Esophagus (tissue), 2 donors: Measurements from ENCODE around the gene CADM4. TPM values are rescaled to one million over a fixed set of nuclear protein-coding genes. Genes with fewer than 3 reads are reported as not detected.
"Not testable (repeated sequence)": the region's sequence is repeated elsewhere in the genome, so short reads cannot be mapped to it uniquely, and the experiment has no call there.

ENCODE experiments used
- H3K27ac ChIP-seq, 2 donors: one replicate each; pipeline ENCODE4 v1.5.1; 2013; ENCODE audit warnings: low read depth in 2 of 2, mild to moderate bottlenecking in 2 of 2, inconsistent platforms in 1 of 2, low read length in 1 of 2, moderate library complexity in 1 of 2
- H3K27me3 ChIP-seq, 2 donors: one replicate each; pipeline ENCODE4 v1.6.1; 2013; ENCODE audit warnings: low read length in 2 of 2, control low read depth in 1 of 2, mild to moderate bottlenecking in 1 of 2; ENCODE audit not compliant: insufficient read depth in 2 of 2, control insufficient read depth in 1 of 2
- H3K36me3 ChIP-seq, 2 donors: one replicate each; pipeline ENCODE4 v1.6.1; 2013; ENCODE audit warnings: low read length in 1 of 2; ENCODE audit not compliant: control insufficient read depth in 2 of 2, insufficient read depth in 2 of 2
- H3K4me1 ChIP-seq, 2 donors: one replicate each; pipeline ENCODE4 v1.6.1; 2013; ENCODE audit warnings: low read length in 1 of 2; ENCODE audit not compliant: control insufficient read depth in 2 of 2, insufficient read depth in 2 of 2
- H3K4me3 ChIP-seq, 2 donors: one replicate each; pipeline ENCODE4 v1.5.1; 2013; ENCODE audit warnings: low read length in 2 of 2, mild to moderate bottlenecking in 2 of 2, low read depth in 1 of 2, moderate library complexity in 1 of 2
- H3K9me3 ChIP-seq, 2 donors: one replicate each; pipeline ENCODE4 v1.6.1; 2013; ENCODE audit warnings: mild to moderate bottlenecking in 2 of 2, low read depth in 1 of 2, low read length in 1 of 2, moderate library complexity in 1 of 2; ENCODE audit not compliant: control insufficient read depth in 2 of 2, insufficient read depth in 1 of 2
- WGBS, 2 donors: extraction: QIAGEN DNeasy Blood & Tissue Kit; methylation state at CpG; one replicate each; pipeline ENCODE4 v1.1.7; 2013; 5-methylcytosine and 5-hydroxymethylcytosine counted together
- polyA plus RNA-seq, 2 donors: library from polyadenylated mRNA; stranded (reverse); fragments of 200-250 nt; gene quantifications; one replicate each; pipeline ENCODE4 v1.2.3, GENCODE V29; 2013
- donor health status: healthy with polysubstance abuse.
- donor health status: Bipolar disorder and iron deficiency.

The CADM4 gene
- polyA plus RNA-seq, 2 donors, result 9.7 to 21.7 TPM

- no peaks in the 10 kb centered on the region for H3K4me1 ChIP-seq
- peak overlapping the region; percentile 9 to 40 for H3K27ac ChIP-seq
- peaks cover 2 to 7% of the 10 kb centered on the region in 2 donors for H3K36me3 ChIP-seq
- WGBS, 2 donors, result 73 to 79% methylated on average over 7 of the region's 7 CpGs
- H3K9me3 ChIP-seq, result no peaks in the 10 kb centered on the region
- no peaks in the 10 kb centered on the region for H3K27me3 ChIP-seq
- H3K4me3 ChIP-seq, result no peak overlapping the region
These were observed 33.6 kb downstream of the CADM4 start for GRCh38 chr19:43605875-43606568.

DNA sequence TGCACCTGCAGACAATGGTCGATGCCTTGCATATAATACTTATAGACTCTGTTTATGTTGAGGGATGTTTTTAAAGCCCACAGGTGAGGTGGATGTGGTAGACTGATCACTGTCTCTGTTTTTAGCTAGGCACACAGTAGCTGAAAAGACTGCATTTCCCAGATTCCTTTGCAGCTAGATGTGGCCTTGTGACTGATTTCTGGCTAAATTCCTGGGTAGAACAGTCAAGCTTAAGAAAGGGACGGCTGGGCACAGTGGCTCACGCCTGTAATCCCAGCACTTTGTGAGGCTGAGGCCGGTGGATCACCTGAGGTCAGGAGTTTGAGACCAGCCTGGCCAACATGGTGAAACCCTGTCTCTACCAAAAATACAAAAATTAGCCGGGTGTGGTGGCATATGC, 39.3 kb downstream of the CADM4 start:
- 70 to 71% methylated on average over 5 of the region's 5 CpGs for WGBS, 2 donors
- H3K27ac ChIP-seq, result not testable (repeated sequence)

GRCh38 chr19:43599635-43600295, 39.9 kb downstream of the CADM4 start:
- no peaks in the 10 kb centered on the region for H3K9me3 ChIP-seq
- H3K4me1 ChIP-seq, result peaks cover 7 to 8% of the 10 kb centered on the region in 2 donors
- H3K4me3 ChIP-seq, result no peak overlapping the region
- WGBS, 2 donors, result 60 to 74% methylated on average over 4 of the region's 4 CpGs
- H3K27ac ChIP-seq, result no peak overlapping the region
- H3K36me3 ChIP-seq, result peaks cover 10% of the 10 kb centered on the region in 2 donors
- no peaks in the 10 kb centered on the region for H3K27me3 ChIP-seq

More for the DNA sequence above, 39.3 kb downstream of the CADM4 start:
- H3K4me1 ChIP-seq, H3K9me3 ChIP-seq, H3K27me3 ChIP-seq, H3K4me3 ChIP-seq: not testable (repeated sequence)
- peaks cover 10 to 12% of the 10 kb centered on the region in 2 donors for H3K36me3 ChIP-seq

DNA sequence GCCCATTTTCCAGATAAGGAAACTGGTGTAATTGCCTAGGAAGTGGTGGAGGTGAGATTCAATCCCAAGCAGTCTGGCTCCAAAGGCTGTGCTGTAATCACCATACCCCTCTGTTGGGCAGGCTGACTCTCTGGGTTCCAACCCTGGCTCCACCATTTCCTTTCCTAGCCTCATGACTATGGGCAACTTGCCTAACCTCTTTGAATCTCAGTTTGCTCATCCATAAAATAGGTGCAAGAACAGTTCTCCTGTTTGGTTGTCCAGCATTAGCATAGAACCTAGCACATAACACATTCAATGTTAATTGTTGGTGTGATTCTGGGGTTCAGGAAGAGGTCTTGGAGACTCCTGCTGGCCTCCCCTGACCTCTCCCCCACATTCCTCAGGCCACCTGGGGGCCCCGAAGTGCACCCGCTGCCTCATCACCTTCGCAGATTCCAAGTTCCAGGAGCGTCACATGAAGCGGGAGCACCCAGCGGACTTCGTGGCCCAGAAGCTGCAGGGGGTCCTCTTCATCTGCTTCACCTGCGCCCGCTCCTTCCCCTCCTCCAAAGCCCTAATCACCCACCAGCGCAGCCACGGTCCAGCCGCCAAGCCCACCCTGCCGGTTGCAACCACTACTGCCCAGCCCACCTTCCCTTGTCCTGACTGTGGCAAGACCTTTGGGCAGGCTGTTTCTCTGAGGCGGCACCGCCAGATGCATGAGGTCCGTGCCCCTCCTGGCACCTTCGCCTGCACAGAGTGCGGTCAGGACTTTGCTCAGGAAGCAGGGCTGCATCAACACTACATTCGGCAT, 41.0 kb downstream of the CADM4 start:
- Histone ChIP-seq H3K27me3 (no peaks in the 10 kb centered on the region), H3K9me3 (no peaks in the 10 kb centered on the region), H3K4me1 (peaks cover 7 to 8% of the 10 kb centered on the region in 2 donors), H3K36me3 (peaks cover 10 to 12% of the 10 kb centered on the region in 2 donors), H3K4me3 (no peak overlapping the region), H3K27ac (no peak overlapping the region)
- 93 to 95% methylated on average over 19 of the region's 19 CpGs for WGBS, 2 donors

GRCh38 chr19:43597876-43598275, 41.8 kb downstream of the CADM4 start:
- Histone ChIP-seq H3K27ac (no peak overlapping the region), H3K27me3 (no peaks in the 10 kb centered on the region), H3K4me1 (peaks cover 7 to 8% of the 10 kb centered on the region in 2 donors), H3K36me3 (peaks cover 10 to 16% of the 10 kb centered on the region in 2 donors), H3K4me3 (no peak overlapping the region), H3K9me3 (no peaks in the 10 kb centered on the region)
- 46 to 47% methylated on average over 5 of the region's 5 CpGs for WGBS, 2 donors

DNA sequence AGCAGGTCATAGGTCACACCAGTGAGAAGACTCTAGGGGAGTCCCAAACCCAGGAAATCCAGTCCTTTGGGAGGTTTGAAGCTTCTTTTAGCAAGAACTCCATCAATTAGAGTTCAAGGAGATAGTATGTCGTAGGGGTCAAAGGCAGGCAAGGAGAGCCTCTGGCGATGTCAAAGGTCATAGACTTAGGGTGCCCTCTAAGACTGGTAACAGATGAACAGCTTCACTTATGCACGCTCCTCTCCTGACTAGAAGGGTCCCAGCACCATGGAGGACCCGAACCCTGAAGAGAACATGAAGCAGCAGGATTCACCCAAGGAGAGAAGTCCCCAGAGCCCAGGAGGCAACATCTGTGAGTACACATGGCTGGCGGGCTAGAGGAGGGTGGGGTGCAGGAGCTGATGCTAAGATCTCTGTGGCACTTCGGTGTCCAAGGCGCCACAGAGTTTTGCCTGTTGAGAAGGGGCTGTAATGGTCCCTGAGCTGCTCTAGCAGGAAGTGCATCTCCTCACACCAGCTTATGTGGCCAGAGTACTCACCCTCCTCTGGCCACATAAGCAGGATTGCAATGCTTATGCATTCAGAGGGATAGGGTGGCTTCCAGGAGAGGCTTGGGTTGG, 42.7 kb downstream of the CADM4 start:
- H3K4me1 ChIP-seq, result peaks cover 7 to 8% of the 10 kb centered on the region in 2 donors

DNA sequence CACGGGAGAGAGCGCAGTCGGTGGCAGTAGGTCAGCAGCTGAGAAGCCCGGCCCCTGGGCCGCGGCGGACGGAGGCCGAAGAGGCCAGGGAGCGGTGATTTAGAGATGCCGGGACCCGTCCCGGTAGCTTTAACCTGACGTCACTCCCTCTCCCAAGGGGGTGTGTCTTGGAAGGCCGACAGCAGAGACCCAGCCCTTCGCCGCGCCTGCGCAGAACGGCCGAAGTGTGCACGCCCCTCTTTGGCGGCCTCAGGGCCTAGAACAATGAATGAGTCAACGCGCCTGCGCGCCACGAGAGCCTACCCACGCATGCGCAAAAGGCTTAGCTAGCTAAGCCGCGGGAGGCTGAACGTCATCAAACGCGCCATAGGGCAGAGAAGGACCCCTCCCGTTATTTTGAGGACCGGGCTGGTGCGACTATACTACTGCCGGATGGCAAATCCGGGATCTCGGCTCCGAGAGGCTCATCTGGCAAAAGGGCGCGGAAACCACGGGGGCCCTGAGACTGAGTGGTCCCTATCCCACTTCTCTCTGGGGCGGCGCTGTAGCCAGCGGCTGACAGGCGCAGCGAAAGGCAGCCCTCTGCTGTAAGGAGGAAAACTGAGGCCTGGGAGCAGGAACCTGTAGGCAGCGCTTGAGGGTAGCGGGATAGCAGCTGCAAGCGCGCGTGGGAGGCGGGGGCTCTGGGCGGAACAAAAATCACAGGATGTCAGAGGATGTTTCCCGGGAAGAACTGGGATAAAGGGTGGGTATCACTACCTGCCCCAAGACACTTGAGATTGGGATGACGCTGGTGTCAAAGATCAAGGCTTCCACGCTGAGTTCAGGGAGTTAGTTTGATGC, 43.4 kb downstream of the CADM4 start, which contains the start of the genes IRGQ and ZNF576:
Gene IRGQ, minus strand, starts transcription at position 136 of the 843 bp plus-strand sequence. CDS start 796 bp downstream, outside the sequence.
Gene ZNF576, plus strand, starts transcription at position 597 of the 843 bp plus-strand sequence. CDS start 514 bp downstream, outside the sequence.
- Histone ChIP-seq H3K27me3 (no peaks in the 10 kb centered on the region), H3K27ac (peak within 1 kb of the TSS; percentile 90 to 98)
- 0 to 1% methylated on average over 60 of the region's 60 CpGs for WGBS, 2 donors

More for the DNA sequence above, 42.7 kb downstream of the CADM4 start:
- Histone ChIP-seq H3K4me3 (peak overlapping the region; percentile 57 to 59), H3K36me3 (peaks cover 10 to 25% of the 10 kb centered on the region in 2 donors), H3K9me3 (no peaks in the 10 kb centered on the region), H3K27ac (peak overlapping the region; percentile 90 to 98), H3K27me3 (no peaks in the 10 kb centered on the region)
- 15 to 18% methylated on average over 7 of the region's 7 CpGs for WGBS, 2 donors

GRCh38 chr19:43595605-43595998, 44.0 kb downstream of the CADM4 start:
- Histone ChIP-seq H3K27me3 (no peaks in the 10 kb centered on the region), H3K9me3 (no peaks in the 10 kb centered on the region), H3K4me3 (peak overlapping the region; percentile 57), H3K36me3 (peaks cover 5 to 28% of the 10 kb centered on the region in 2 donors), H3K4me1 (peaks cover 7 to 8% of the 10 kb centered on the region in 2 donors), H3K27ac (peak overlapping the region; percentile 82 to 94)
- 0 to 1% methylated on average over 18 of the region's 18 CpGs for WGBS, 2 donors

More for the DNA sequence above, 43.4 kb downstream of the CADM4 start, which contains the start of the genes IRGQ and ZNF576:
- H3K4me1 ChIP-seq, result peaks cover 7 to 8% of the 10 kb centered on the region in 2 donors
- peak within 1 kb of the TSS; percentile 57 to 59 for H3K4me3 ChIP-seq
- H3K9me3 ChIP-seq, result no peaks in the 10 kb centered on the region
- H3K36me3 ChIP-seq, result peaks cover 6 to 25% of the 10 kb centered on the region in 2 donors
